AG04449 (cell line): ENCODE results near the gene TMPRSS9.
A peak's percentile ranks its signal among the peaks of the same experiment; 100 is the strongest.
"Not testable (repeated sequence)": the region's sequence is repeated elsewhere in the genome, so short reads cannot be mapped to it uniquely, and the experiment has no call there.

Experiments used
- CTCF ChIA-PET: fragments of 350-600 bp; formaldehyde crosslinking; extraction: SDS; loops from one replicate; lab custom pipeline; 2021; ENCODE audit warnings: antibody characterized with exemption; lab: Yijun Ruan, JAX
- POLR2A ChIA-PET: fragments of 400-600, 350-600 bp; formaldehyde crosslinking; extraction: SDS; loops from one replicate; lab custom pipeline; 2020; ENCODE audit warnings: antibody characterized with exemption, inconsistent platforms; lab: Yijun Ruan, JAX
- DNase-seq: peaks from one replicate; pipeline ENCODE4 v3.0.0-alpha.2; 2010; ENCODE audit warnings: low read depth, low spot score
- H3K4me3 ChIP-seq: 2 replicates; pipeline ENCODE4 v1.5.1; 2011; ENCODE audit warnings: low read depth, mild to moderate bottlenecking, control low read depth, low read length
- CTCF ChIP-seq: IDR thresholded peaks from one replicate; pipeline ENCODE4 v1.5.1; 2011; ENCODE audit warnings: mild to moderate bottlenecking, moderate library complexity, low read length, control low read depth, inconsistent platforms; ENCODE audit not compliant: insufficient read depth; ENCODE audit errors: missing control alignments

TMPRSS9 gene

GRCh38 chr19:2391118-2391725, 31.2 kb downstream of the TMPRSS9 start:
- CTCF ChIA-PET, result interaction anchor here (0.7 to 3.2 kb wide), 18 partner anchors 7 to 558 kb away, joined by 3 to 12 read pairs (median 4); partner anchors contain the start of genes LSM7, PLEKHJ1 and SPPL2B
- no peak overlapping the region for H3K4me3 ChIP-seq
- POLR2A ChIA-PET, result no interaction called here
- peak; percentile 19 for DNase-seq
- TF ChIP-seq CTCF, result peak; percentile 69

- no peak overlapping the region for H3K4me3 ChIP-seq
- CTCF ChIA-PET, result interaction anchor here (0.6 to 3.2 kb wide), 26 partner anchors 8 to 256 kb away, joined by 3 to 12 read pairs (median 4); partner anchors contain the start of genes LSM7, PLEKHJ1 and SPPL2B
- no peak for DNase-seq
- POLR2A ChIA-PET, result interaction anchor here (1.1 kb wide), 1 partner anchor 219 kb away, joined by 3 read pairs; no protein-coding TSS in a partner anchor
- no peak for TF ChIP-seq CTCF
These were observed 32.3 kb downstream of the TMPRSS9 start for GRCh38 chr19:2392366-2392765.

- POLR2A ChIA-PET, result interaction anchor here (1.1 kb wide), 1 partner anchor 219 kb away, joined by 3 read pairs; no protein-coding TSS in a partner anchor
- not testable (repeated sequence) for H3K4me3 ChIP-seq, DNase-seq
- CTCF ChIA-PET, result interaction anchor here (0.6 to 3.2 kb wide), 24 partner anchors 9 to 255 kb away, joined by 3 to 12 read pairs (median 4); partner anchors contain the start of genes LSM7 and SPPL2B
These were observed 32.8 kb downstream of the TMPRSS9 start for GRCh38 chr19:2392899-2393298.

- no peak for TF ChIP-seq CTCF
- ChIA-PET POLR2A (no interaction called here), CTCF (interaction anchor here (0.6 to 2.8 kb wide), 10 partner anchors 10 to 254 kb away, joined by 3 to 12 read pairs (median 3); no protein-coding TSS in a partner anchor)
- H3K4me3 ChIP-seq, result no peak overlapping the region
- no peak for DNase-seq
These were observed 34.0 kb downstream of the TMPRSS9 start for GRCh38 chr19:2394054-2394441.

GRCh38 chr19:2394442-2395292, 34.6 kb downstream of the TMPRSS9 start:
- H3K4me3 ChIP-seq, result no peak overlapping the region
- CTCF ChIA-PET, result interaction anchor here (0.7 to 2.8 kb wide), 6 partner anchors 10 to 239 kb away, joined by 3 to 12 read pairs (median 3); no protein-coding TSS in a partner anchor
- no peak for DNase-seq
- no peak for TF ChIP-seq CTCF
- POLR2A ChIA-PET, result no interaction called here

- DNase-seq, POLR2A ChIA-PET, H3K4me3 ChIP-seq: not testable (repeated sequence)
- CTCF ChIA-PET, result interaction anchor here (1.0 kb wide), 1 partner anchor 217 kb away, joined by 3 read pairs; no protein-coding TSS in a partner anchor
These were observed 35.3 kb downstream of the TMPRSS9 start for GRCh38 chr19:2395293-2395829.

- H3K4me3 ChIP-seq, DNase-seq, POLR2A ChIA-PET: not testable (repeated sequence)
- CTCF ChIA-PET, result interaction anchor here (0.7 to 1.1 kb wide), 2 partner anchors 217 to 356 kb away, joined by 3 read pairs; no protein-coding TSS in a partner anchor
These were observed 37.1 kb downstream of the TMPRSS9 start for GRCh38 chr19:2397173-2397572.
